SK-N-MC (cell line): ENCODE data around the gene RTTN.

ENCODE experiments used
- EZH2 ChIP-seq: fragments of 200-600 bp; sonication (generic); IDR thresholded peaks from one replicate; pipeline ENCODE4 v1.6.1; 2017; ENCODE audit warnings: antibody characterized with exemption
- FOXP2 ChIP-seq: optimal IDR thresholded peaks from 2 replicates; pipeline ENCODE3; 2011; ENCODE audit warnings: mild to moderate bottlenecking, moderate library complexity; ENCODE audit not compliant: insufficient read depth; ENCODE audit errors: extremely low read length, control extremely low read depth
- POLR2AphosphoS5 ChIP-seq: IDR thresholded peaks from 2 replicates; pipeline ENCODE4 v1.6.1; 2012; ENCODE audit warnings: mild to moderate bottlenecking, low read depth, low read length, borderline replicate concordance

DNA sequence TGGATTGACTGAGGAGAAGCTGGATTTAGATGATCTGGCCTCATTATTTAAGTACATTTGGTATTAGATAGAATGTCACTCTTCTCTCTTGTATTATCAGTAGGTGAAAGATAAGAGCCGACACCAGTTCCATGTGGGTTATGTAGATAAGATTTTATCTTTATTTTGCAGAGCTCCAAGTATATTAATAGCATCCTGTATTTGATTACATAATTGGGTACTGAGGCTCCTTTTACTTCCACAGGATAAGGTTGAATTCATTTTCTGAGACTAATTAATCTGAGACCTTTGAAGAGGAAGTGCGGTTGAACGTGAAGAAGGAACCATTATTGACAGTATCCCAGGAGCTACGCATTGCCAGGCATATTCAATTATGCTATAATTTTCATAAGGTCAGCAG, 225.0 kb downstream of the RTTN start:
- no peak for TF ChIP-seq EZH2
- no peak for TF ChIP-seq POLR2AphosphoS5
- TF ChIP-seq FOXP2: no peak
